Erythroblast (primary cell): ENCODE measurements around the gene SLC25A38.

Experiments used
- DNase-seq, 2 experiments: peaks; one replicate each; lab custom pipeline; 2025; lab: John Stamatoyannopoulos, UW
- GATA1 ChIP-seq: IDR thresholded peaks from 2 replicates; pipeline ENCODE4 v1.6.1; 2011; ENCODE audit warnings: low read depth, mild to moderate bottlenecking, control low read depth, low read length, moderate library complexity
- POLR2A ChIP-seq: IDR thresholded peaks from 2 replicates; pipeline ENCODE4 v1.6.1; 2011; ENCODE audit warnings: mild to moderate bottlenecking, low read length

SLC25A38 gene

DNA sequence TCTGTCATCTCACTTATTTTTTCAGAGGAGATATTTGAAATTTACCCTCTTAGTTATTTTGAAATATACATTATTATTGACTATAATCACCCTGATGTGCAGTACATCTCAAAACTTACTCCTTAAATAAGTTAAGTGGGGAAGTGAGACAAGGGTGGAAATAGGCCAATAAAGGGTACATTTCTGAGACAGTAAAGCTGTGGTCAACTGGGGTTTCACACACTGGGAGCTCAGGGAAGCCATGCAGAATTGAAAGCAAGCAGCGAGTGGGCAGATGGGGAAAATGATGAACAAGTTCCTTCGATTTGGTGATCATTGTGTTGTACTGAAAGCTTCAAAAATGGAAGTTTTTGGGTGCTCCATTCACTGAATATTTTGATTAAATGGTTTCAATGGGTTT, 62.8 kb downstream of the SLC25A38 start:
- TF ChIP-seq POLR2A (no peak), GATA1 (no peak)

DNA sequence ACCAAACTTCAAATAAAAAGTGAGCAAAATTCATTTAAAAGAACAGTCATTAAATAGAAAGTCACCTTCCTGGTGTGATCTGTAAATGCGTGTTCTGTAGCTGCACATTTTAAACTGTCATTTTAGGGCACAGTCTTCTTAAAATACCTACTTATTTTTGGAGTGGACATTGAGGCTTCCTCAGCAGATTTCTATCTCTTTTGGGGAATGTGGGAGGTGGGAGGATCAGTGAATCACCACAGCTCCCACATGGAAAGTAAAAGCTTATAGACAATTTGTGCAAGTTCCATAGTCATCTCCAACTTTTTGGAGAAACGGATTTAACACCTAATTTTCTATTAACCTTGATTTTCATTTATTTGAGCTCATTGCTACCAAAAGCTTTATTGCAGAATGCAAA, 63.3 kb downstream of the SLC25A38 start:
- DNase-seq = no peak
- TF ChIP-seq GATA1 (no peak), POLR2A (no peak)

More for the DNA sequence above, 62.8 kb downstream of the SLC25A38 start:
- DNase-seq = no peak
